Measurements from ENCODE around the gene VSTM2L. TPM values are rescaled to one million over a fixed set of nuclear protein-coding genes. Genes with fewer than 3 reads are reported as not detected.

The VSTM2L gene
- total RNA-seq, 1 donor from 2014 or later: 12.9 TPM

DNA sequence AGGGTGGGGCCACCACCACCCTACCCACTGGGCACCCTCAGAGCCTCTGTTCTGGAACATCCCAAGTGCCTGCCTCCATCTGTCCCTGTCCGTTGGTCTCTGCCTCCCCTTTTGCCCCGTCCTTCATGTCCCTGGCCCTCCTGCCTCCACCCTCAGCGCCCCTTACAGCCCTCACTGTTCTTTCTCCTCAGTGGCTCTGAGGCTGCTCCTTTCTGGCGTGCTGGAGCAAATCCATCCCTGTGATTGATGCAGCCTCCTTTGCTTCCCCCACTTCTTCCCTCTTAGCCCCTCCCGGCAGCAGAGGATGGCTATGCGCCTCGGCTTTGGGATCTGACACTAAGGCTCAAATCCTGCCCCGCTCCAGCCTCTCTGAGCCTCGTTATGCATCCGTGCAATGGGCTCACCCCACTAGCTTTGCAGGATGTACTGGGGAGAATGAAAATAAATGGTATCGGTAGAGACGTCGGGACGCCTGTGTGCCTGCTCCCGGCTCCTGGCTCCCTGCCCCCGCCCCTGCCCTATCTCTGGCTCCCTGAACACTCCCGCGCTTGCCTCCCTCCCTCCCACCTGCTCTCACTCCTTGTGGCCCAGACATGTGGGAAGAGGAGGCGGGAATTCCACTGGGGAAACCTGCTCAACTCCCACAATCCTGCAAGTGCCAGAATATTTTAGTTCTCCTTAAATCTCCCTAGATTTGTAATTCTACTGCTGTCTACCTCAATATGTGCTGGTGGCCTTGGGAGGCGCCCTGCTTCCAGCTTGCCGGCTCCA lies 13.1 kb downstream of the VSTM2L start:
- H3K4me1 ChIP-seq: peaks cover 8% of the 10 kb centered on the region
- ATAC-seq (peak; percentile 40), DNase-seq (no peak)
- H3K27me3 ChIP-seq: peaks cover 32% of the 10 kb centered on the region
- no peak overlapping the region for H3K4me3 ChIP-seq
- no peak overlapping the region for H3K27ac ChIP-seq
- intact Hi-C loops (cut with DNase I): no loop called here
- TF ChIP-seq CTCF (IDR thresholded peaks at IDR 0.05): no peak
- H3K36me3 ChIP-seq: no peaks in the 10 kb centered on the region
- H3K9me3 ChIP-seq: no peaks in the 10 kb centered on the region

- Histone ChIP-seq H3K9me3 (no peaks in the 10 kb centered on the region), H3K4me1 (peaks cover 8% of the 10 kb centered on the region), H3K4me3 (no peak overlapping the region), H3K27ac (no peak overlapping the region), H3K36me3 (no peaks in the 10 kb centered on the region), H3K27me3 (peaks cover 32% of the 10 kb centered on the region)
- no peak for TF ChIP-seq CTCF (IDR thresholded peaks at IDR 0.05)
- intact Hi-C loops (cut with DNase I): no loop called here
- no peak for ATAC-seq
- no peak for DNase-seq
These were observed 14.5 kb downstream of the VSTM2L start for GRCh38 chr20:37917461-37917860.

DNA sequence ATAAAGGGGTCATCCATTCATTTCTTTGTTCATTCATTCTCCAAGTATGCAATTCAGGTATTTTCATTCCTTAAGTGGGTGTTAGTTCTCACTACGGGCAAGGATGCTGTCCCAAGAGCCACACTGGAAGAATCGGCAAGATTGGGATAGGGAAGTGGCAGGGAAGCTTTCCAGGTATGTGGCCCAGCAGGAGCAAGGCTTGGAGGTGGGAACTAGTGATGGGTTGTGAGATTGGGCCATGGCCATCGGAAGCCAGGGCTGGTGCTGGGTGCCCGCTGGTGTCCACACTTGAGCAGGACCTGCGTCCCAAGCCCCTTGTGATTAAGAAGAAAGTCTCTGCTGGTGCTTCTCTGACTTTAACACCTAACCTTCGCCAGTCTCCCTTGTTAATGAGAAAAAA lies 15.1 kb downstream of the VSTM2L start:
- H3K27ac ChIP-seq: no peak overlapping the region
- intact Hi-C loops (cut with DNase I): no loop called here
- no peaks in the 10 kb centered on the region for H3K9me3 ChIP-seq
- DNase-seq: no peak
- no peak for TF ChIP-seq CTCF (IDR thresholded peaks at IDR 0.05)
- no peak overlapping the region for H3K4me3 ChIP-seq
- peaks cover 27% of the 10 kb centered on the region for H3K27me3 ChIP-seq
- no peak for ATAC-seq
- H3K4me1 ChIP-seq: peaks cover 8% of the 10 kb centered on the region
- no peaks in the 10 kb centered on the region for H3K36me3 ChIP-seq

GRCh38 chr20:37919389-37920040 lies 16.6 kb downstream of the VSTM2L start:
- H3K9me3 ChIP-seq: no peaks in the 10 kb centered on the region
- peaks cover 8% of the 10 kb centered on the region for H3K4me1 ChIP-seq
- DNase-seq (no peak), ATAC-seq (no peak)
- H3K36me3 ChIP-seq: no peaks in the 10 kb centered on the region
- no peak overlapping the region for H3K4me3 ChIP-seq
- TF ChIP-seq CTCF (IDR thresholded peaks at IDR 0.05): no peak
- H3K27ac ChIP-seq: no peak overlapping the region
- H3K27me3 ChIP-seq: peaks cover 21% of the 10 kb centered on the region
- intact Hi-C loops (cut with DNase I): no loop called here

DNA sequence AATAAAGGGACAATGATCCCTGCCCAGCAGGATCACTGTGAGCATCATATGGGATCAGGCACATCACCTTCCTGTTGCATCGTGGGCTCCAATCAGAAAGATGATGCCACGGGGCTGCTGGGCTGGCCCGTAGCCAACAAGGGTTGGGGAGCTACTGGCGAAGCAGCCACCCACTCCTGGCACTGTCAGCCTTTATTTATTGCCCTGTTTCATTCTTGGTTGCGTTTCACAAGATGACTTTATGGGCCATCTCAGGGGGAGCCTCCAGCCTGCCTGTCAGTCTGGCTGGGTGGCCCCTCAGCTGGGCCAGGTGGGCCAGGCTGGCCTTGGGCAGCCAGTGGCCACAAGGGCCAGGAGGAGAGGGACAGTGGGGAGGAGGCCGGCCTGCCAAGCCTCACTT lies 17.3 kb downstream of the VSTM2L start:
- Histone ChIP-seq H3K36me3 (no peaks in the 10 kb centered on the region), H3K27ac (no peak overlapping the region), H3K4me1 (peaks cover under 1% of the 10 kb centered on the region), H3K9me3 (no peaks in the 10 kb centered on the region), H3K27me3 (peaks cover 13% of the 10 kb centered on the region), H3K4me3 (no peak overlapping the region)
- DNase-seq (no peak), ATAC-seq (no peak)
- TF ChIP-seq CTCF (IDR thresholded peaks at IDR 0.05): no peak
- intact Hi-C loops (cut with DNase I): no loop called here
